Type B pancreatic cell (in vitro differentiated cells): ENCODE results near the gene MED26. TPM values are rescaled to one million over a fixed set of nuclear protein-coding genes. Genes with fewer than 3 reads are reported as not detected.
"Not testable (repeated sequence)": the region's sequence is repeated elsewhere in the genome, so short reads cannot be mapped to it uniquely, and the experiment has no call there.

Experiments
- DNase-seq: peaks from one replicate; pipeline ENCODE4 v3.0.0; 2021; ENCODE audit warnings: mixed read lengths; ENCODE audit not compliant: unreplicated experiment; ENCODE audit errors: extremely low spot score
- H3K27ac Mint-ChIP-seq: 2 replicates; pipeline ENCODE4 v1.8.0; 2021; ENCODE audit warnings: mild to moderate bottlenecking, mixed read lengths
- H3K27me3 Mint-ChIP-seq: 2 replicates; pipeline ENCODE4 v1.8.0; 2021; ENCODE audit warnings: mixed read lengths
- H3K36me3 Mint-ChIP-seq: 2 replicates; pipeline ENCODE4 v1.8.0; 2021; ENCODE audit warnings: mixed read lengths
- H3K4me1 Mint-ChIP-seq: one replicate; pipeline ENCODE4 v1.8.0; 2021; ENCODE audit warnings: mixed read lengths; ENCODE audit not compliant: unreplicated experiment
- H3K4me3 Mint-ChIP-seq: 2 replicates; pipeline ENCODE4 v1.8.0; 2021; ENCODE audit warnings: mild to moderate bottlenecking, mixed read lengths
- H3K9me3 Mint-ChIP-seq: 2 replicates; pipeline ENCODE4 v1.8.0; 2021; ENCODE audit warnings: mixed read lengths
- CTCF ChIP-seq: fragments of 200-600 bp; sonication (generic); conservative IDR thresholded peaks from 2 replicates; pipeline ENCODE4 v1.5.0; 2021; ENCODE audit warnings: antibody characterized with exemption, mild to moderate bottlenecking
- long read RNA-seq: library from polyadenylated mRNA; unstranded; transcript quantifications from one replicate; pipeline ENCODE4 v2.0.0, GENCODE V29; 2020
- total RNA-seq: library from RNA; stranded (reverse); gene quantifications from 2 replicates; pipeline ENCODE4 v1.2.1, GENCODE V29; 2021; ENCODE audit warnings: low replicate concordance

The MED26 gene
- 12.5 and 12.8 TPM in 2 replicates for total RNA-seq
- long read RNA-seq, partial matches to known transcripts, result 0 of 1 reads
- long read RNA-seq, other reads (novel, unspliced or antisense), result 0 of 1 reads

- H3K27ac Mint-ChIP-seq, result peak within 1 kb of the TSS; percentile 97
- peak; percentile 98 for DNase-seq
- H3K27me3 Mint-ChIP-seq, result no peaks in the 10 kb centered on the region
- peak within 1 kb of the TSS; percentile 98 for H3K4me3 Mint-ChIP-seq
- no peaks in the 10 kb centered on the region for H3K9me3 Mint-ChIP-seq
- H3K4me1 Mint-ChIP-seq, result peaks cover 28% of the 10 kb centered on the region
- no peaks in the 10 kb centered on the region for H3K36me3 Mint-ChIP-seq
- no peak for TF ChIP-seq CTCF
Measured at GRCh38 chr19:16628183-16628983, at the start of gene MED26. TSS of gene MED26 (minus strand) at chr19:16628204. CDS start at chr19:16627943, 261 bp downstream.

GRCh38 chr19:16677055-16677454 is 49.1 kb upstream of the MED26 start:
- no peak for TF ChIP-seq CTCF
- H3K4me3 Mint-ChIP-seq, result no peak overlapping the region
- H3K36me3 Mint-ChIP-seq, result peaks cover 15% of the 10 kb centered on the region

GRCh38 chr19:16676101-16676798 is 48.2 kb upstream of the MED26 start:
- Mint-ChIP-seq H3K27ac (no peak overlapping the region), H3K27me3 (no peaks in the 10 kb centered on the region), H3K4me1 (peaks cover 5% of the 10 kb centered on the region), H3K4me3 (no peak overlapping the region), H3K9me3 (no peaks in the 10 kb centered on the region), H3K36me3 (peaks cover 11% of the 10 kb centered on the region)
- no peak for TF ChIP-seq CTCF
- no peak for DNase-seq

More at GRCh38 chr19:16677055-16677454, 49.1 kb upstream of the MED26 start:
- H3K4me1 Mint-ChIP-seq, result peaks cover 5% of the 10 kb centered on the region
- no peaks in the 10 kb centered on the region for H3K9me3 Mint-ChIP-seq
- H3K27me3 Mint-ChIP-seq, result no peaks in the 10 kb centered on the region
- no peak overlapping the region for H3K27ac Mint-ChIP-seq
- DNase-seq, result no peak

- not testable (repeated sequence) for H3K4me1 Mint-ChIP-seq, H3K27me3 Mint-ChIP-seq, H3K9me3 Mint-ChIP-seq, H3K4me3 Mint-ChIP-seq, DNase-seq, H3K36me3 Mint-ChIP-seq, H3K27ac Mint-ChIP-seq
Measured at GRCh38 chr19:16673839-16674238, 45.8 kb upstream of the MED26 start.

- H3K4me1 Mint-ChIP-seq, result peaks cover 5% of the 10 kb centered on the region
- H3K4me3 Mint-ChIP-seq, result no peak overlapping the region
- no peak for DNase-seq
- no peak for TF ChIP-seq CTCF
- peaks cover 3% of the 10 kb centered on the region for H3K36me3 Mint-ChIP-seq
- H3K9me3 Mint-ChIP-seq, result no peaks in the 10 kb centered on the region
- no peaks in the 10 kb centered on the region for H3K27me3 Mint-ChIP-seq
- no peak overlapping the region for H3K27ac Mint-ChIP-seq
Measured at GRCh38 chr19:16673231-16673630, 45.2 kb upstream of the MED26 start.
